Ramos (cell line): ENCODE measurements around the gene BABAM2.

Experiments
- in situ Hi-C: fragments of 300-500 bp; cut with MboI; formaldehyde crosslinking; loops from one replicate; pipeline ENCODE4 v1.14.3; 2022; ENCODE audit warnings: low sequenced_read_pairs; ENCODE audit not compliant: unreplicated experiment

BABAM2 gene

DNA sequence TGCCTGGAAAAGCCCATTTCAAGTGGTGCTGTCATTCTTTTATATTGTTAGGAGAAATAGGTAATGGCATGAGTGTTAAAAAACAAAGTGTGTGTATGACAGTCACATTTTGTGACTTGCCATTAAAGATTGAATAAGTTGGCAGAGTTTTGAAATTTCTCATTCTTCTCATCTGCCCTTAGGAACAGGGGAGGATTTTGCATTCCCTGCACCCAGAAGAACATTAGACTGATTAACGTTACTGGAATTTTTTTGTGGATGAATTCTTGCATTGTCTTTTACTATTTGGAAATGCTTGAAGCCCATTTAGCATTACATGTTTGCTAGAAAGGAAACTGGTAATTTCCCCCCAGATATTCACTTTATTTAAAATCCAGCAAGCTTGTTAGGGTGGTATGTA lies 162.2 kb downstream of the BABAM2 start:
- in situ Hi-C loops, result no loop called here

DNA sequence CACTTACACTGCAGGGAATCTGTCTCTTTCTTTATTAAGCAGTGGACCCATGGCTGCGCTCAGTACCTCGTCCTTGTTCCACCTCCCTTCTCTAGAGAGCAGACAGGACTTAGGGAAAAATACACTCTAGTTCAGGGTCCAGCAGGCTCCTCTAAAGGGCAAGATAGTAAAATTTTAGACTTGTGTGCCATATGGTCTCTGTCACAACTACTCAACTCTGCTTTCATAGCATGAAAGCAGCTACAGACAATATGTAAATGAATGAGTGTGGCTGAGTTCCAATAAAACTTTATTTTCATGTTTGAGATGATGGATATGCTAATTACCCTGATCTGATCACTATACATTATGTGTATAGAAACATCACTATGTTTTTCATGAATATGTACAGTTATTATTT lies 163.1 kb downstream of the BABAM2 start:
- in situ Hi-C loops, result no loop called here

DNA sequence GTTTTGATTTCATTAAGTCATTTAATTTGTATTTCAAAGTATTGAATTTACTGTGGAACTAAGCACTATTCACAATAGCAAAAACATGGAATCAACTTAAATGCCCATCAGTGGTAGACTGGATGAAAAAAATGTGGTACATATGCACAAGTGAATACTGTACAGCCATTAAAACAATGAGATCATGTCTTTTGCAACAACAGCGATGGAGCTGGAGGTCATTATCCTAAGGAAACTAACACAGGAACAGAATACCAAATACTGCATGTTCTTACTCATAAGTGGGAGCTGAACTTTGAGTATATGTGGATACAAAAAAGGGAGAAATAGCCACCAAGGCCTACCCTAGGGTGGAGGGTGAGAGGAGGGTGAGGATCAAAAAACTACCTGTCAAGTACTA lies 164.4 kb downstream of the BABAM2 start:
- in situ Hi-C loops, result no loop called here

- in situ Hi-C loops, result no loop called here
Observed at GRCh38 chr2:28055325-28055970, 164.9 kb downstream of the BABAM2 start.

DNA sequence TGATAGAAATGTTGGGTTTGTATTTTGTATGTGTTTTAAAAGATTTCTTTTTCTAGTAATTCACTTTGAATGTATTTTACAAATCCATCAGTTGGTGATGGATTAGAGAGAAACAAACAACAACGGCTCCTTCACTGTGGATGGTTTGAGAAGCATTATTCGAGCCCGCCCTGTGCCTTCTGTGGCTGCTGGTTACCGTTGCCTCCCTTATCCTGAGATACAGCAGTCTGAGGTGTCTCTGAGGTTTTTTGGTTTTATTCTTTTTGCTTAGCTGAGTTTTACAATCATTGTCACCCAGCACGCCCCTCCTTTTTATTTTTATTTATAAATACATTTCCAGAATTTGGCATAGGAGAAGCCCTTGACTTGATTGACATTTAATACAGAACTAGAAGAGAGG lies 168.3 kb downstream of the BABAM2 start:
- in situ Hi-C loops, result no loop called here

DNA sequence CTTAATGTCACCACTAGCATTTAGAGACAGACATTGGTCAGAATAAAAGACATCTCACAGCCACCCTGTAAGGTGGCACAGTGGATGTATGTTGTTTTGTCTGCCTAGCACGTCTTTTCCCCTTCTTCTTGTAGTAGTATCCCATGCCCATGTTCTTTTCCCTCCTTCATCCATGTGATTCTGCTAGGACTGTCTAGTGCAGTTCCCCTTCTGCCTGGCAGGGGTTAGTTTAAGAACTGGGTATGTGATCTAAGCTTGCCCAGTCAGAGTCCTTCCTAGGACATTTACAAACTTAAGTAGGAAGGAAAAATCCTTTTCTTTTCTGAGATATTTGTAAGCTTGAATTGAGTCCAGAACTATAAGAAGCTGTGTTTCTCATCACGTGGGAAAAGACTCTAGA lies 172.3 kb downstream of the BABAM2 start:
- in situ Hi-C loops, result no loop called here

DNA sequence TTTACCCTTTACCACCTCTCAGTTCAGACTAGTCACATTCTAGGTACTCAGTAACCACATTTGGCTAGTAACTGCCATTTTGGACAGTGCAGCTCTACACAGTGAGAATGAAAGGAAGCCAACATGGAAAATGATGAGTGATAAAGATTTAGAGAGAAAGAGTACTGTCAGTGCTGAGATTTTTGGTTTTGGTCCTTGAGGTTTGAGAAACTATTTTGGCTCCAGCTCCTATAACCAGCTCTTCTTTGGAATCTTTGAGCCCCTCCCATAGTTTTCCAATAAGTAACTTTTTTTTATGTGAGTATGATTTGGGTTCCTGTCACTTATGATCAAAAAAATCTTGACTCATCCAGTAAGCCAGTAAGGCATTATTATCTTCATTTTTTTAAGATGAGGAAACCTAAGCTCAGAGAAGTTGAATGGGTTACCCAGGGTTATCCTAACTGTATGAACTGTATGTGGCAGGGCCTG lies 173.0 kb downstream of the BABAM2 start:
- in situ Hi-C loops, result no loop called here

DNA sequence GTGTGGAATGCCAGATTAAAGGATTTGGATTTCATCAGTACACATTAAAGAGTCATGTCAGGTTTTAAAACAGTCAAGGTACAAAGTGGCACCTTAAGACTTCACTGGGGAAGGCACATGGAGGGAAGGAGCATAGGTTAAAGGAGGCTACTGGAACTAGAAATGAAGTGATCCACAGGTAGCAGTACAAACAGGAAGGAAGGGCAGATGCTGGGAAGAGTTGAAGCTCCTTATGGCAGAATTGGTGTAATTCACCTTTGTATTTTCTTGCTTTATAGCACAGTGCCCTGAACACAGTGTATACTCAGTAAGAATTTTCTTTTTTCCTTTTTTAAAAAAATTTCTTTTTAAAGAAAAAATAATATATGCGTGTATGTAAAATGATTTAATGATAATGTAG lies 177.1 kb downstream of the BABAM2 start:
- in situ Hi-C loops, result no loop called here

GRCh38 chr2:28068088-28068487 lies 177.6 kb downstream of the BABAM2 start:
- in situ Hi-C loops, result no loop called here

GRCh38 chr2:28068527-28068926 lies 178.0 kb downstream of the BABAM2 start:
- in situ Hi-C loops, result no loop called here

- in situ Hi-C loops, result no loop called here
Observed at GRCh38 chr2:28071221-28071620, 180.7 kb downstream of the BABAM2 start.

GRCh38 chr2:28074137-28074536 lies 183.6 kb downstream of the BABAM2 start:
- in situ Hi-C loops, result no loop called here

GRCh38 chr2:28080911-28081310 lies 190.4 kb downstream of the BABAM2 start:
- in situ Hi-C loops, result no loop called here

- in situ Hi-C loops, result no loop called here
Observed at GRCh38 chr2:28082131-28082530, 191.6 kb downstream of the BABAM2 start.

GRCh38 chr2:28083476-28083875 lies 192.9 kb downstream of the BABAM2 start:
- in situ Hi-C loops, result no loop called here

DNA sequence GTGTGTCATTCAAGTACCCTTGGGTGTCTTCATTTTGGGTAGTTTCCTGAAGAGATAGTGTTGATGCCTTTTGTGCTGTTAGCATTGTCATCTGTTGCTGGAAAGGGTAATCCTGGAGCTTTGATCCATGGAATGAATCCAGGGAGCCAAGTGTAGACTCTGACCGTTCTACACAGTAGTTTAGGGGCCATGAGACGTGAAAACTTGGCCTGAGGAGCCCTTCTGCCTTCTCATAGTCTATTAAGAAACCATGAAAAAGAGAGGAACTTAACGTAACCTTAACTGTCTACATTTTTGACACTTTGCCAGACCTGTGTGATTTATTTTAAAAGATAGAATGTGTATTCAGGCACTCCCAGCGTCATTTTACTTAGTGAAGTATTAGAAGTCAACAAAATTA lies 194.0 kb downstream of the BABAM2 start:
- in situ Hi-C loops, result no loop called here

GRCh38 chr2:28085201-28085600 lies 194.7 kb downstream of the BABAM2 start:
- in situ Hi-C loops, result no loop called here

DNA sequence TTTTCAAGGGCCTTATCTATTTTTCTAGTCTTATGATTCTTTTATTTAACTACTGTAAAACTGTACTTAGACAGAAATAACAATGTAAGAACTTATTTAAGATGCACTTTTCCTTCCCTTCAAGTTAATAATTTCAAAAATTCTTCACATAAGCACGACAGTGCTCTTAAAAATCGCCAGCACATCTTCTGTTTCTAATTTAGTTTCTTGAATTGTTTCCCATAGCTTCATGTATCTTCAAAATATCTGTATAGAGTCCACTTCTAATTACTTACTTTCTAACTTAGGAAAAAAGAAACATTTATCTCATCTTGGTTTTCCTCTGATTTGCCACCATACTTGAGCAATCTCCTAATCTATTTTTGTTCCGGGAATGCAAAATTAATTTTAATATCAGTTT lies 196.1 kb downstream of the BABAM2 start:
- in situ Hi-C loops, result no loop called here

DNA sequence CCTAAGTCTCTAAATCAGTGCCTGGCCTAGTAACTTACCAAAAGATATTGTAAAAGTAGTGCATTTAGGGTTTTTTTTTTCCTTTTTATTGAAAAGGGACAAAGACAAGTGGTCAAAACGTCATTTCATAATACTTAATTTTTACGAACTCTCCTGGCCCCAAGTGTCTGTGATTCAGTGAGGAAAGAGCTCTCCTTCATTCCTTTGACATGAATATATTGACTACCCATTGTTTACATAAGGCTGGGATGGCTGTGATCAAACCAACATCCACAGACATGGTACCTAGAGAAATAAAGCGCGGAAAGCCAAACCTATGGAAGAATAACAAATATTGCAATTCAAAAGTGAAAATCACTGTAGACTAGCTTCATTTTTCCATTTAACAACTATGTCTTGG lies 198.4 kb downstream of the BABAM2 start:
- in situ Hi-C loops, result no loop called here

- in situ Hi-C loops, result no loop called here
Observed at GRCh38 chr2:28089486-28089885, 199.0 kb downstream of the BABAM2 start.

GRCh38 chr2:28093308-28093707 lies 202.8 kb downstream of the BABAM2 start:
- in situ Hi-C loops, result no loop called here

DNA sequence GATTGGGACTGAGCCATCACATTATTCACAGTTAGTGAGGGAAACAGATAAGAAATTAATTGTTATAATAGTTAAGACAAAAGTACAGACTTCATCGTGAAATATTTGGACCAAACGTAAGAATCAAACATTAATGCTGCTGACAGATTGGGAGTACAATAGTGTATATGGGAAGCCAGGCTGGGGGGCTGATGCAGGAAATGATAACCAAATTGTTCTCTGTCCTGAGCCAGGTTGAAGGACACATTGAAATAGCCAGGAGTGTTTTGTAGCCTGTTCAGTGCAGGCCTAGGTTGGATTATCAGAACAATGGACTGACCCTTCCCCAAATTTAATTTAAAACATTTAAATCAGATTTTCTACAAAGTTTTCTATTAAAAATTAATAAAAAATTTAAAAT lies 203.2 kb downstream of the BABAM2 start:
- in situ Hi-C loops, result no loop called here

GRCh38 chr2:28094739-28095138 lies 204.2 kb downstream of the BABAM2 start:
- in situ Hi-C loops, result no loop called here
